Neuronal stem cell (in vitro differentiated cells): Measurements from ENCODE around the gene RNF220.

Experiments
- DNase-seq: peaks from one replicate; pipeline ENCODE4 v3.0.0-alpha.2; 2013; ENCODE audit warnings: low spot score
- H2AFZ ChIP-seq: one replicate; pipeline ENCODE4 v1.6.1; 2013; ENCODE audit warnings: mild to moderate bottlenecking, low read length, inconsistent platforms
- H2AK5ac ChIP-seq: 2 replicates; pipeline ENCODE4 v1.6.1; 2013; ENCODE audit warnings: low read depth, mild to moderate bottlenecking, inconsistent platforms, low read length, moderate library complexity, mixed read lengths
- H2BK120ac ChIP-seq: 2 replicates; pipeline ENCODE4 v1.6.1; 2013; ENCODE audit warnings: low read depth, mild to moderate bottlenecking, inconsistent platforms, low read length, moderate library complexity, mixed read lengths
- H2BK12ac ChIP-seq: one replicate; pipeline ENCODE4 v1.6.1; 2013; ENCODE audit warnings: low read length, inconsistent platforms
- H2BK15ac ChIP-seq: 2 replicates; pipeline ENCODE4 v1.6.1; 2013; ENCODE audit warnings: mild to moderate bottlenecking, low read length, inconsistent platforms, mixed read lengths
- H2BK5ac ChIP-seq: one replicate; pipeline ENCODE4 v1.6.1; 2013; ENCODE audit warnings: inconsistent platforms, mild to moderate bottlenecking, low read length, moderate library complexity
- H3K14ac ChIP-seq: one replicate; pipeline ENCODE4 v1.6.1; 2013; ENCODE audit warnings: low read length, inconsistent platforms
- H3K18ac ChIP-seq: 2 replicates; pipeline ENCODE4 v1.6.1; 2013; ENCODE audit warnings: low read length, inconsistent platforms
- H3K23ac ChIP-seq: 2 replicates; pipeline ENCODE4 v1.6.1; 2013; ENCODE audit warnings: low read depth, mild to moderate bottlenecking, mixed read lengths, low read length, inconsistent platforms; ENCODE audit not compliant: poor library complexity
- H3K27ac ChIP-seq: replicated peaks from 3 replicates; pipeline ENCODE4 v1.5.1; 2013; ENCODE audit warnings: low read length, inconsistent platforms
- H3K27me3 ChIP-seq, 3 experiments: 2 replicates each; pipeline ENCODE4 v1.6.1; 2013; ENCODE audit warnings: low read length in 3 of 3, mild to moderate bottlenecking in 2 of 3, inconsistent platforms in 1 of 3, low read depth in 1 of 3, mixed read lengths in 1 of 3, moderate library complexity in 1 of 3; ENCODE audit not compliant: control insufficient read depth in 3 of 3, insufficient read depth in 3 of 3
- H3K36me3 ChIP-seq, 2 donors: replicated peaks in 1 of 2; 2 replicates each; pipeline ENCODE4 v1.6.1; 2013; ENCODE audit warnings: low read length in 2 of 2; ENCODE audit not compliant: control insufficient read depth in 2 of 2, insufficient read depth in 2 of 2
- H3K4ac ChIP-seq: 2 replicates; pipeline ENCODE4 v1.6.1; 2013; ENCODE audit warnings: inconsistent platforms, mild to moderate bottlenecking, low read length, moderate library complexity
- H3K4me1 ChIP-seq, 2 donors: 1 replicate in 1 of 2; 2 replicates in 1 of 2; pipeline ENCODE4 v1.6.1; 2013; ENCODE audit warnings: low read length in 2 of 2, low read depth in 1 of 2; ENCODE audit not compliant: control insufficient read depth in 2 of 2, insufficient read depth in 1 of 2
- H3K4me2 ChIP-seq: one replicate; pipeline ENCODE4 v1.6.1; 2013; ENCODE audit warnings: mild to moderate bottlenecking, low read length, inconsistent platforms; ENCODE audit not compliant: insufficient read depth, poor library complexity, severe bottlenecking
- H3K4me3 ChIP-seq, 2 donors: 2 replicates each; pipeline ENCODE4 v1.5.1; 2013; ENCODE audit warnings: low read length in 2 of 2, mild to moderate bottlenecking in 2 of 2, inconsistent platforms in 1 of 2, moderate library complexity in 1 of 2
- H3K79me1 ChIP-seq: one replicate; pipeline ENCODE4 v1.6.1; 2013; ENCODE audit warnings: low read depth, mild to moderate bottlenecking, inconsistent platforms, low read length, moderate library complexity
- H3K9ac ChIP-seq: one replicate; pipeline ENCODE4 v1.6.1; 2013; ENCODE audit warnings: mild to moderate bottlenecking, low read depth, low read length, inconsistent platforms; ENCODE audit not compliant: poor library complexity
- H3K9me3 ChIP-seq, 2 donors: replicated peaks in 1 of 2; 2 replicates each; pipeline versions ENCODE3 to v1.6.1; 2013; ENCODE audit warnings: low read length in 2 of 2, mild to moderate bottlenecking in 2 of 2, inconsistent platforms in 1 of 2, low read depth in 1 of 2, mixed read lengths in 1 of 2, moderate library complexity in 1 of 2; ENCODE audit not compliant: control insufficient read depth in 2 of 2, insufficient read depth in 1 of 2
- H4K8ac ChIP-seq: one replicate; pipeline ENCODE4 v1.6.1; 2013; ENCODE audit warnings: low read depth, mild to moderate bottlenecking, inconsistent platforms, low read length, moderate library complexity
- H4K91ac ChIP-seq: one replicate; pipeline ENCODE4 v1.6.1; 2013; ENCODE audit warnings: low read length, low read depth, mild to moderate bottlenecking, inconsistent platforms; ENCODE audit not compliant: poor library complexity
- WGBS, 2 donors: extraction: QIAGEN DNeasy Blood & Tissue Kit; methylation state at CpG; one replicate each; pipeline ENCODE4 v1.1.7; 2013; ENCODE audit warnings: missing lambda C conversion rate in 2 of 2, mixed read lengths in 1 of 2; ENCODE audit not compliant: insufficient read length in 2 of 2, insufficient replicate concordance in 1 of 2; ENCODE audit errors: extremely low coverage in 2 of 2; 5-methylcytosine and 5-hydroxymethylcytosine counted together

Gene RNF220

DNA sequence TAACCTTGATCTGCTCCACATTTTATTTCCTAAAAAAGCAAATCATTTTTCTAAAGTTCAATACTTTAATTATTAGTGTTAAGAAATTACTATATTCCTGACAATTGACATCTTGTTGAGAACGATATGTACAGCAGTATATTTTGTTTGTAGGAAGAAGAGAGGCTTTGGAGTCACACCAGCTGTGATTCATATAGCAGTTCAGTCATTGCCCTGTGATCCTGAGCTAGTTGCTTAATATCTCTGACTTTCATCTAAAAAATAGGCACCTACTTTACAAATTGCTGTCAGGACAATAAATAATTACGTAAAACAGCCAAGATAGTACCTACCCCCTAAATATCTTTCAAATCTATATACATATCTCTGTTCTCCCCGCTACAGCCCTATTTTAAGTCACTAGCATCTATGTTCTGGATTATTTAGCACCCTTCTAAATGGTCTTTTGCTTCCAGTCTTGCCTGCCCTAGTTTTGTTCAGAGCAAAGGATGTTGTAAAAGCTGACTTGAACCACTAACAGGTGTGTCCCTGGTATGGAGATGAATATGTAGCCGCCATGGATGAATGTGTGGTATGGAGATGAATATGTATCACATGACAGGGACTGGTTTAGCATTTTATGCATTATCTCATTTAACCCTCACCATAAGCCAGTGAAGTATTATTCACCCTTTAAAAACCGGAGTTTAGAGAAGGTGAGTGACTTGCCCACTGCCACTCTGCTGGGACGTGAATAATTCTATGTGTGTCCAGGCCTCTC lies 42.2 kb downstream of the RNF220 start:
- Histone ChIP-seq H3K4me1 (no peaks in the 10 kb centered on the region), H3K9ac (no peak overlapping the region), H3K27me3 (no peaks in the 10 kb centered on the region), H2AFZ (no peak overlapping the region), H3K18ac (no peak overlapping the region), H3K14ac (no peak overlapping the region), H4K91ac (no peak overlapping the region), H3K4me2 (no peak overlapping the region), H3K4ac (no peak overlapping the region), H2BK12ac (no peak overlapping the region), H3K4me3 (no peak overlapping the region), H2BK5ac (no peak overlapping the region), H2AK5ac (no peak overlapping the region), H3K36me3 (peaks cover 0 to 62% of the 10 kb centered on the region in 2 donors), H3K23ac (no peak overlapping the region), H3K9me3 (peaks cover 0 to 8% of the 10 kb centered on the region in 2 donors), H3K27ac (no peak overlapping the region), H3K79me1 (no peaks in the 10 kb centered on the region), H2BK15ac (no peak overlapping the region), H2BK120ac (no peak overlapping the region), H4K8ac (no peak overlapping the region)
- WGBS, 2 donors, result 100% methylated on average over 1 of the region's 6 CpGs; no CpG with 5 or more reads in 1 of the 2 donors
- no peak for DNase-seq

DNA sequence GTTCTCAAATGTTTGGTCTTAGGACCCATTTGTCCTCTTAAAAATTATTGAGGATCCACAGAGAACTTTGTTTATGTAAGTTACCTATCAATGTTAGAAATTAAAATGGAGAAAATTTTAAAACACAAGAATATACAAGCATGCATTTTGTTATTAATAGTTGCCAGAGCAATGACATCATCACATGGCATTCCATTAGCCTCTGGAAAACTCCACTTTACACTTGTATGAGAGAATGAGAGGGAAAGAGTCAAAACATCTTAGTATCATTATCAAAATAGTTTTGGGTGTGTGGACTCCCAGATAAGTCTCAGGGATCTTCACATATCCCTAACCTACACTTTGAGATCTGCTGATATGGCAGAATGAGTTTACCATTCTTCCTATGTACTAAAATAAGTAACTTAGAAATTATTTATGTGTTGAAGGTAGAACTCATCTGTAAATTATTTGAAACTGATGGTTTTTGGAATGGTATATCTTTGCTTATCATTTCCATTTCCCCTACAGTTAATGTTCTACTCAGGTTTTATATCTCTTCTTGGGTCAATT lies 48.8 kb downstream of the RNF220 start:
- H2AK5ac ChIP-seq, result no peak overlapping the region
- no peaks in the 10 kb centered on the region for H3K79me1 ChIP-seq
- H3K27ac ChIP-seq, result no peak overlapping the region
- no peak overlapping the region for H3K18ac ChIP-seq
- H3K27me3 ChIP-seq, result peaks cover 0 to 5% (median 0%) of the 10 kb centered on the region in 3 experiments
- no peak overlapping the region for H2BK12ac ChIP-seq
- no peak overlapping the region for H3K4me2 ChIP-seq
- H4K8ac ChIP-seq, result no peak overlapping the region
- no peak overlapping the region for H3K4ac ChIP-seq
- H2BK15ac ChIP-seq, result no peak overlapping the region
- H3K23ac ChIP-seq, result no peak overlapping the region
- no peak overlapping the region for H4K91ac ChIP-seq
- no peak overlapping the region for H2BK5ac ChIP-seq
- H2AFZ ChIP-seq, result no peak overlapping the region
- H3K9ac ChIP-seq, result no peak overlapping the region
- no peak for DNase-seq
- H3K14ac ChIP-seq, result no peak overlapping the region
- no peak overlapping the region for H3K4me3 ChIP-seq
- peaks cover 0 to 57% of the 10 kb centered on the region in 2 donors for H3K36me3 ChIP-seq
- no peak overlapping the region for H2BK120ac ChIP-seq
- no peaks in the 10 kb centered on the region for H3K4me1 ChIP-seq
- H3K9me3 ChIP-seq, result peaks cover 5 to 45% of the 10 kb centered on the region in 2 donors

DNA sequence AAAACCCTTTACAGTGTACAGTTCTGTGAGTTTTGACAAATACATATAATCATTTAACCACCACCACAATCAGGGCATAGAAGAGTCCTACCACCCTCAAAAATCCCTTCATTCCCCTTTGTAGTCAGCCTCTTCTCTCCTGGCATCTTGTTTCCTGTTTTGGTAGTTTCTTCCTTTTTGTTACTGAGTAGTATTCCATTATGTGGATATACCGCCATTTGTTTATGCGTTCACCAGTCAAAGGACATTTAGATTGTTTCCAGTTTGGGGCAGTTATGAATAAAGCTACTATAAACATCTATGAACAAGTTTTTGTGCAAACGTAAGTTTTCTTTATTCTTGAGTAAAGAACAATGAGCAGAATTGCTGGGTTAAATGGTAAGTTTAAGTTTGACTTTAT lies 49.6 kb downstream of the RNF220 start:
- Histone ChIP-seq H4K91ac (no peak overlapping the region), H3K27ac (no peak overlapping the region), H3K27me3 (peaks cover 0 to 5% (median 0%) of the 10 kb centered on the region in 3 experiments), H3K9ac (no peak overlapping the region), H3K4me1 (no peaks in the 10 kb centered on the region), H3K4me3 (no peak overlapping the region), H4K8ac (no peak overlapping the region), H3K18ac (no peak overlapping the region), H3K14ac (no peak overlapping the region), H3K4me2 (no peak overlapping the region), H2BK12ac (no peak overlapping the region), H2BK120ac (no peak overlapping the region), H2AFZ (no peak overlapping the region), H2AK5ac (no peak overlapping the region), H3K9me3 (peaks cover 5 to 44% of the 10 kb centered on the region in 2 donors), H3K79me1 (no peaks in the 10 kb centered on the region), H2BK5ac (no peak overlapping the region), H2BK15ac (no peak overlapping the region), H3K23ac (no peak overlapping the region), H3K36me3 (peaks cover 0 to 57% of the 10 kb centered on the region in 2 donors), H3K4ac (no peak overlapping the region)
- WGBS, 2 donors, result no CpG with 5 or more reads among the region's 3 CpGs
- no peak for DNase-seq

DNA sequence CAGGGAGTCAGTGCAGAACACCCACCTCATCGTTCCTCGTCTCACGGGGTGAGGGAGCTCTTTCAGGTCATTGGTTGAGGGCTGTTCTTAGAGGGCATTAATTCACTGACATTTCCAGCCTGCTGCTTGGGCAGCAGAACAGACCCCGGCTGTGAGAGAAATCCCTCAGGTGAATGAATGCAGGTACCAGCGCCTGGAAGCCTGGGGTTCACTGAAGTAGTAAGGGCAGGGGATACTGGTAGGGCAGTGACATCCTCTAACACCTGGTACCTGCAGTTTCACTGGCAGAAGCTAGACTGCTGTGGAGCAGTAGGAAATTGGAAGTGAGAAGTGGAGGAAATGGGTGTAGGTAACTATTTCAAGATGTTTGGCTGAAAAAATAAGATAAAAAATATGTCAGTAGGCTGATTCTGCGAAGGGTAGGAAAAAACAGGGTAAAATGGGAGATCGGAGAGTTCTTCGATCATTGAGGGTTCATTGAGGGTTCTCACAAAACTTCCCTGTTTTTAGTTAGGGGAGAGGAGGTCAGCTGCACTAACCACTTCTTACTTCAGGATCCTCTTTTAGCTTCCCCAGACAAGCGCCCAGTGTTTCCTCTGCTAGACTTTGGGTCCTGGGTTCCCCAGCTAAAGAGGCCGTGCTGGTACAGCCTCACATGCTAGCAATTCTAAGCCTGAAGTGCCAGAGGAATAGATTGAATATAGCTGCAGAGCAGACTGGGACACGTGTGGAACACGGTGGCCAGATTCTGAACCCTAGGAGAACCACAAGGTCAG lies 55.2 kb downstream of the RNF220 start:
- H3K23ac ChIP-seq, result no peak overlapping the region
- no peak overlapping the region for H4K8ac ChIP-seq
- peaks cover 0 to 66% of the 10 kb centered on the region in 2 donors for H3K36me3 ChIP-seq
- no peak overlapping the region for H2AK5ac ChIP-seq
- H2BK12ac ChIP-seq, result no peak overlapping the region
- no peak overlapping the region for H3K4me3 ChIP-seq
- no peak overlapping the region for H2BK15ac ChIP-seq
- H2AFZ ChIP-seq, result no peak overlapping the region
- H3K4me1 ChIP-seq, result no peaks in the 10 kb centered on the region
- H3K79me1 ChIP-seq, result no peaks in the 10 kb centered on the region
- H2BK5ac ChIP-seq, result no peak overlapping the region
- no peak for DNase-seq
- no peak overlapping the region for H3K27ac ChIP-seq
- no peak overlapping the region for H3K4ac ChIP-seq
- no peak overlapping the region for H4K91ac ChIP-seq
- no peak overlapping the region for H3K14ac ChIP-seq
- no peak overlapping the region for H3K4me2 ChIP-seq
- peaks cover 0 to 5% (median 0%) of the 10 kb centered on the region in 3 experiments for H3K27me3 ChIP-seq
- no CpG with 5 or more reads among the region's 12 CpGs for WGBS, 2 donors
- no peak overlapping the region for H3K9ac ChIP-seq
- no peak overlapping the region for H2BK120ac ChIP-seq
- H3K18ac ChIP-seq, result no peak overlapping the region
- H3K9me3 ChIP-seq, result peaks cover 5 to 26% of the 10 kb centered on the region in 2 donors
